ENCODE data around the gene LHFPL6.

DNA sequence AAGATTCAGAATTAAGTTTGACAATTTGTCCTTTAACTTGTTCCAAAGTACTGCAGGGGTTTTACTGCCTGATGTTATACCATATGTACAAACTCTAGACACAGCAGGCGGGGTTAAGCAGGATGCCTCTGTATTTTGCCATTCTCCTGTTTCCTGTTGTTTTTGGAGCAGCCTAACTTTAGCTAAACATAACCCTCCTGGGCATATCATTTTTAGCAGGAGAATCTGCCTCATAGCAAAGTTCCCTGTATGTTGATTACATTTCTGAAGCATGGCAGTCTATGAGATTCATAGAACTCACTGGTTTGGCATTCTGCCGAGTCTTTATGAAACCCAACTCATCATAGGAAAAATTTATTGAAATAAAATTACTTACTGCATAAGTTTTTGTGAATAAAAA lies 5.2 kb downstream of the LHFPL6 start:
- no peak for TF ChIP-seq FOXM1 (IDR thresholded peaks at IDR 0.05; ENCODE audit: borderline replicate concordance)
- TF ChIP-seq BHLHE40 (IDR thresholded peaks at IDR 0.05; ENCODE audit: borderline replicate concordance): no peak
- TF ChIP-seq TARDBP (IDR thresholded peaks at IDR 0.05): no peak
- TF ChIP-seq, protein P1, sequence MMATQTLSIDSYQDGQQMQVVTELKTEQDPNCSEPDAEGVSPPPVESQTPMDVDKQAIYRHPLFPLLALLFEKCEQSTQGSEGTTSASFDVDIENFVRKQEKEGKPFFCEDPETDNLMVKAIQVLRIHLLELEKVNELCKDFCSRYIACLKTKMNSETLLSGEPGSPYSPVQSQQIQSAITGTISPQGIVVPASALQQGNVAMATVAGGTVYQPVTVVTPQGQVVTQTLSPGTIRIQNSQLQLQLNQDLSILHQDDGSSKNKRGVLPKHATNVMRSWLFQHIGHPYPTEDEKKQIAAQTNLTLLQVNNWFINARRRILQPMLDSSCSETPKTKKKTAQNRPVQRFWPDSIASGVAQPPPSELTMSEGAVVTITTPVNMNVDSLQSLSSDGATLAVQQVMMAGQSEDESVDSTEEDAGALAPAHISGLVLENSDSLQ (IDR thresholded peaks at IDR 0.05): no peak
- no peak for TF ChIP-seq ZNF384 (IDR thresholded peaks at IDR 0.05)

Data from HEK293T (cell line).